H1 (cell line): ENCODE data around the gene PDXDC1. TPM values are rescaled to one million over a fixed set of nuclear protein-coding genes. Genes with fewer than 3 reads are reported as not detected.

Source experiments
- CTCF ChIA-PET: fragments of 300-600 bp; sonication (Branson Sonifier 250); formaldehyde crosslinking; loops from one replicate; lab custom pipeline; 2021; ENCODE audit not compliant: partially characterized antibody; lab: Charles Lee
- POLR2A ChIA-PET: fragments of 300-600 bp; sonication (Branson Sonifier 250); formaldehyde crosslinking; loops from one replicate; lab custom pipeline; 2021; ENCODE audit warnings: inconsistent platforms; ENCODE audit not compliant: partially characterized antibody; lab: Charles Lee
- DNase-seq, 2 experiments: peaks; one replicate each; pipeline versions ENCODE4 v3.0.0 to v3.0.0-alpha.2; 2010 to 2022; ENCODE audit warnings: low spot score in 2 of 2, low read depth in 1 of 2, mixed read lengths in 1 of 2
- FAIRE-seq: peaks from 2 replicates; lab custom pipeline; 2011; peaks lifted over from hg19 to GRCh38; lab: Jason Lieb, UNC
- H2AFZ ChIP-seq: 2 replicates; pipeline ENCODE4 v1.8.1; 2012; ENCODE audit warnings: low read length, inconsistent platforms
- H2AK5ac ChIP-seq: 2 replicates; pipeline ENCODE4 v1.6.1; 2013; ENCODE audit warnings: low read depth, low read length
- H2BK120ac ChIP-seq: replicated peaks from 2 replicates; pipeline ENCODE3; 2013; ENCODE audit warnings: low read depth, low read length, inconsistent platforms
- H2BK12ac ChIP-seq: 2 replicates; pipeline ENCODE4 v1.6.1; 2013; ENCODE audit warnings: low read depth, low read length
- H2BK15ac ChIP-seq: 2 replicates; pipeline ENCODE4 v1.6.1; 2013; ENCODE audit warnings: low read length
- H2BK20ac ChIP-seq: 2 replicates; pipeline ENCODE4 v1.6.1; 2013; ENCODE audit warnings: low read length
- H2BK5ac ChIP-seq: 2 replicates; pipeline ENCODE4 v1.6.1; 2013; ENCODE audit warnings: low read depth, low read length
- H3K14ac ChIP-seq: 2 replicates; pipeline ENCODE4 v1.6.1; 2013; ENCODE audit warnings: inconsistent platforms; ENCODE audit not compliant: insufficient read length
- H3K18ac ChIP-seq: 2 replicates; pipeline ENCODE4 v1.6.1; 2013; ENCODE audit warnings: low read length; ENCODE audit errors: extremely low read depth
- H3K23ac ChIP-seq: 2 replicates; pipeline ENCODE4 v1.6.1; 2013; ENCODE audit warnings: inconsistent platforms; ENCODE audit not compliant: insufficient read length
- H3K23me2 ChIP-seq: 2 replicates; pipeline ENCODE4 v1.6.1; 2013; ENCODE audit warnings: low read depth, low read length
- H3K27ac ChIP-seq: 2 replicates; pipeline ENCODE4 v1.6.1; 2011; ENCODE audit warnings: low read depth, low read length, inconsistent platforms
- H3K27me3 ChIP-seq, 4 experiments: replicated peaks in 1 of 4; 1 replicate in 1 of 4; 2 replicates in 3 of 4; pipeline versions ENCODE4 v1.6.1 to v1.8.1; 2011 to 2013; ENCODE audit warnings: low read length in 3 of 4, mild to moderate bottlenecking in 3 of 4, inconsistent platforms in 2 of 4, mixed read lengths in 2 of 4, moderate library complexity in 1 of 4; ENCODE audit not compliant: control insufficient read depth in 3 of 4, insufficient read depth in 3 of 4; ENCODE audit errors: extremely low read depth in 1 of 4
- H3K36me3 ChIP-seq, 4 experiments: 2 replicates each; pipeline versions ENCODE4 v1.6.1 to v1.8.1; 2011 to 2013; ENCODE audit warnings: mild to moderate bottlenecking in 4 of 4, low read length in 3 of 4, moderate library complexity in 2 of 4, control low read depth in 1 of 4, inconsistent platforms in 1 of 4; ENCODE audit not compliant: insufficient read depth in 4 of 4, control insufficient read depth in 2 of 4
- H3K4ac ChIP-seq: replicated peaks from 2 replicates; pipeline ENCODE3; 2013; ENCODE audit warnings: low read length, low read depth, mixed read lengths, inconsistent platforms; ENCODE audit not compliant: insufficient read length
- H3K4me1 ChIP-seq, 4 experiments: replicated peaks in 1 of 4; 1 replicate in 1 of 4; 2 replicates in 3 of 4; pipeline versions ENCODE4 v1.6.1 to v1.8.1; 2011 to 2013; ENCODE audit warnings: low read length in 3 of 4, inconsistent platforms in 2 of 4, mixed read lengths in 1 of 4; ENCODE audit not compliant: insufficient read depth in 4 of 4, control insufficient read depth in 3 of 4
- H3K4me2 ChIP-seq, 2 experiments: 2 replicates each; pipeline versions ENCODE4 v1.6.1 to v1.8.1; 2011 to 2013; ENCODE audit warnings: low read depth in 2 of 2, low read length in 2 of 2, control low read depth in 1 of 2, inconsistent platforms in 1 of 2, mild to moderate bottlenecking in 1 of 2; ENCODE audit not compliant: insufficient read depth in 1 of 2
- H3K4me3 ChIP-seq, 4 experiments: fragments of 200-600, 300-600 bp in 1 of 4; sonication (generic), shearing (Covaris generic), sonication (Bioruptor Twin) in 1 of 4; 2 replicates each; pipeline versions ENCODE4 v1.5.1 to v1.8.1; 2011 to 2016; ENCODE audit warnings: low read length in 4 of 4, low read depth in 3 of 4, control low read depth in 2 of 4, inconsistent platforms in 2 of 4, mild to moderate bottlenecking in 2 of 4, mixed read lengths in 1 of 4, moderate library complexity in 1 of 4; ENCODE audit not compliant: insufficient read depth in 2 of 4; ENCODE audit errors: extremely low read depth in 1 of 4
- H3K56ac ChIP-seq: replicated peaks from 2 replicates; pipeline ENCODE3; 2013; ENCODE audit warnings: low read depth, mild to moderate bottlenecking, mixed read lengths, low read length, inconsistent platforms; ENCODE audit not compliant: insufficient read length
- H3K79me1 ChIP-seq: 2 replicates; pipeline ENCODE4 v1.6.1; 2013; ENCODE audit warnings: low read depth, low read length, control low read depth
- H3K79me2 ChIP-seq, 2 experiments: 2 replicates each; pipeline versions ENCODE4 v1.6.1 to v1.8.1; 2012 to 2013; ENCODE audit warnings: low read length in 2 of 2, mild to moderate bottlenecking in 2 of 2, inconsistent platforms in 1 of 2; ENCODE audit not compliant: insufficient read depth in 2 of 2, control insufficient read depth in 1 of 2
- H3K9ac ChIP-seq, 4 experiments: replicated peaks in 1 of 4; 1 replicate in 1 of 4; 2 replicates in 3 of 4; pipeline versions ENCODE4 v1.6.1 to v1.8.1; 2011 to 2013; ENCODE audit warnings: low read depth in 3 of 4, low read length in 3 of 4, control low read depth in 2 of 4, mild to moderate bottlenecking in 2 of 4, moderate library complexity in 2 of 4, inconsistent platforms in 1 of 4; ENCODE audit errors: extremely low read depth in 1 of 4
- H3K9me3 ChIP-seq, 2 experiments: 2 replicates each; pipeline versions ENCODE4 v1.6.1 to v1.8.1; 2012 to 2013; ENCODE audit warnings: mild to moderate bottlenecking in 2 of 2, moderate library complexity in 2 of 2, control low read depth in 1 of 2, inconsistent platforms in 1 of 2, low read depth in 1 of 2, low read length in 1 of 2, mixed read lengths in 1 of 2; ENCODE audit not compliant: insufficient read depth in 2 of 2
- H4K20me1 ChIP-seq, 2 experiments: replicated peaks in 1 of 2; 2 replicates each; pipeline versions ENCODE3 to v1.8.1; 2011 to 2013; ENCODE audit warnings: inconsistent platforms in 2 of 2, low read length in 2 of 2, mild to moderate bottlenecking in 1 of 2; ENCODE audit not compliant: insufficient read depth in 2 of 2, control insufficient read depth in 1 of 2
- H4K5ac ChIP-seq: 2 replicates; pipeline ENCODE4 v1.6.1; 2013; ENCODE audit warnings: low read length, low read depth, mixed read lengths, inconsistent platforms; ENCODE audit not compliant: insufficient read length
- H4K8ac ChIP-seq: 2 replicates; pipeline ENCODE4 v1.8.0; 2013; ENCODE audit warnings: mild to moderate bottlenecking, moderate library complexity, low read length, inconsistent platforms; ENCODE audit not compliant: insufficient read depth; ENCODE audit errors: extremely low read depth
- H4K91ac ChIP-seq: replicated peaks from 2 replicates; pipeline ENCODE3; 2013; ENCODE audit warnings: low read length, mixed read lengths, inconsistent platforms; ENCODE audit not compliant: insufficient read length
- CHD2 ChIP-seq: IDR thresholded peaks from 2 replicates; pipeline ENCODE4 v1.6.1; 2012; ENCODE audit warnings: low read length, improper control_type of control experiment
- EZH2 ChIP-seq: fragments of 200-600 bp; sonication (generic); IDR thresholded peaks from 2 replicates; pipeline ENCODE4 v1.7.1; 2012; ENCODE audit warnings: low read depth, mild to moderate bottlenecking, moderate library complexity, low read length, inconsistent platforms; ENCODE audit not compliant: severe bottlenecking
- HDAC6 ChIP-seq: IDR thresholded peaks from one replicate; pipeline ENCODE4 v1.7.1; 2012; ENCODE audit warnings: low read depth, mild to moderate bottlenecking, inconsistent platforms, low read length, moderate library complexity
- JUND ChIP-seq: IDR thresholded peaks from 2 replicates; pipeline ENCODE4 v1.6.1; 2011; ENCODE audit warnings: mild to moderate bottlenecking, improper control_type of control experiment, low read length
- NANOG ChIP-seq: IDR thresholded peaks from 2 replicates; pipeline ENCODE4 v1.6.1; 2011; ENCODE audit warnings: low read length, low read depth, mild to moderate bottlenecking, inconsistent platforms; ENCODE audit not compliant: insufficient read depth, poor library complexity, severe bottlenecking
- POLR2A ChIP-seq, 2 experiments: IDR thresholded peaks; 1 replicate in 1 of 2; 2 replicates in 1 of 2; pipeline ENCODE4 v1.6.1; 2011; ENCODE audit warnings: low read depth in 2 of 2, low read length in 2 of 2, mild to moderate bottlenecking in 2 of 2; ENCODE audit errors: control extremely low read depth in 1 of 2
- POU5F1 ChIP-seq: IDR thresholded peaks from 2 replicates; pipeline ENCODE4 v1.6.1; 2011; ENCODE audit warnings: low read depth, mild to moderate bottlenecking, low read length, moderate library complexity
- SIN3A ChIP-seq, 2 experiments: IDR thresholded peaks in 1 of 2; conservative IDR thresholded peaks in 1 of 2; 2 replicates each; pipeline ENCODE4 v1.6.1; 2011 to 2012; ENCODE audit warnings: low read length in 2 of 2, improper control_type of control experiment in 1 of 2, low read depth in 1 of 2, mild to moderate bottlenecking in 1 of 2
- SIRT6 ChIP-seq: IDR thresholded peaks from one replicate; pipeline ENCODE4 v1.7.1; 2012; ENCODE audit warnings: low read length, inconsistent platforms
- SP2 ChIP-seq: IDR thresholded peaks from 2 replicates; pipeline ENCODE4 v1.6.1; 2012; ENCODE audit warnings: mild to moderate bottlenecking, low read length, inconsistent platforms
- SRF ChIP-seq: IDR thresholded peaks from 2 replicates; pipeline ENCODE4 v1.6.1; 2011; ENCODE audit warnings: mild to moderate bottlenecking, low read depth, low read length, moderate library complexity
- TAF1 ChIP-seq: IDR thresholded peaks from 2 replicates; pipeline ENCODE4 v1.6.1; 2011; ENCODE audit warnings: mild to moderate bottlenecking, low read depth, low read length
- TBP ChIP-seq: IDR thresholded peaks from 2 replicates; pipeline ENCODE4 v1.6.1; 2011; ENCODE audit warnings: low read depth, low read length, improper control_type of control experiment
- ZNF274 ChIP-seq: IDR thresholded peaks from 2 replicates; pipeline ENCODE4 v1.7.0; 2012; ENCODE audit warnings: low read length, borderline replicate concordance; ENCODE audit errors: extremely low read depth
- WGBS, 2 experiments: shearing (Covaris generic) in 1 of 2; methylation state at CpG; one replicate each; pipeline versions ENCODE4 v1.1.6 to v1.1.7; 2013 to 2015; ENCODE audit warnings: low lambda C conversion rate in 2 of 2, mixed read lengths in 2 of 2, inconsistent platforms in 1 of 2, low coverage in 1 of 2, missing lambda C conversion rate in 1 of 2; ENCODE audit not compliant: insufficient replicate concordance in 2 of 2, insufficient coverage in 1 of 2, insufficient read length in 1 of 2; ENCODE audit errors: extremely low coverage in 1 of 2, missing lambda C conversion rate in 1 of 2; 5-methylcytosine and 5-hydroxymethylcytosine counted together
- polyA plus RNA-seq, 7 experiments: library from polyadenylated mRNA; depleted of rRNA in 3 of 7; stranded (reverse) in 5 of 7; unstranded in 2 of 7; fragments of >200 nt in 5 of 7; fragments of 200-250 nt in 2 of 7; gene quantifications; 1 replicate in 5 of 7; 2 replicates in 1 of 7; 4 replicates in 1 of 7; pipeline versions ENCODE4 v1.2.1 to v1.2.3, GENCODE V29; 2011 to 2013; ENCODE audit warnings: missing spikeins in 2 of 7, mixed read lengths in 2 of 7
- total RNA-seq: library from RNA; stranded (reverse); fragmentation: NEBNext Ultra II Directional; extraction: Animal tissue kit (Norgen Biotek cat#: 25700); gene quantifications from 2 replicates; pipeline ENCODE4 v1.2.1, GENCODE V29; 2021

Gene PDXDC1
- total and polyA plus RNA-seq, 2 of the 8 experiments (the other 6 are each of a cell fraction or from before 2014, with no cell fraction given): 56.6 to 118 TPM

DNA sequence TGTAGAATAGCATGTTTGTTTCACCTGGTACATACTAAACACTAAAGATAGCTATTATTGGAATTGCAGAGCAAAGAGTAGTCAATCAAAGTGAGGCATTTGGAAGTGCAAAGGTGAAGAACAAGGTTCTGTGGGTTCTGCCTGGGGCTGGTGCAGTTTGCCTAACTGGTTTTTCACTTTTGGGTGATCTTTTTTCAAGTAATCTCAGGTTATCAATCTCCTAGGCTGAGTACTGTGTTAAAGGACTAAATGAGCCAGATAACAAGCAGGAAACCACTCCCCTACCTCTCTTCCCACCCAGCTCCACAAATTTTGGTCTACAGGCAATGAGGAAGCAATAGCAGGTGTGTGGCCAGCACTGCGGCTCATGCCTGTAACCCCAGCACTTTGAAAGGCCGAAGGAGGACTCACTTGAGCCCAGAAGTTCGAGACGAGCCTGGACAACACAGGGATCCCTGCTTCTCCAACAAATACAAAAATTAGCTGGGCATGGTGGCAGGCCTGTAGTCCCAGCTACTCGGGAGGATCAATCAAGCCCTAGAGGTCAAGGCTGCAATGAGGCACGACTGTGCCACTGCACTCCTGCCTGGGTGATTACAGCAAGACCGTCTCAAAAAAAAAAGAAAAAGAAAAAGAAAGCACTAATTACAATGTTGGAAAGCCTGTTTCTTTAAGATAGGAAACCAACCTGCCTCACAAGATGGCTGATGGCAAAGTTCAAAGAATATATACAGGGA is 83.0 kb downstream of the PDXDC1 start:
- CTCF ChIA-PET: interaction anchor here (1.7 to 1.8 kb wide), 2 partner anchors 12 to 18 kb away, joined by 5 read pairs; no protein-coding TSS in a partner anchor
- Histone ChIP-seq H3K14ac (no peak overlapping the region), H2BK12ac (no peak overlapping the region), H3K9me3 (no peaks in the 10 kb centered on the region), H2BK20ac (no peak overlapping the region), H4K91ac (no peak overlapping the region), H4K5ac (no peak overlapping the region), H3K27ac (no peak overlapping the region), H3K4me1 (no peaks in the 10 kb centered on the region; a peak in 1 of 7 replicates), H4K20me1 (peaks cover 0 to 5% of the 10 kb centered on the region in 2 experiments), H3K79me1 (0 out of 2 replicates have a peak, but pooled peaks cover 5% of the 10 kb centered on the region), H3K4me3 (no peak overlapping the region), H2BK120ac (no peak overlapping the region), H3K79me2 (peaks cover 0 to 14% of the 10 kb centered on the region in 2 experiments; a peak in 3 of 4 replicates), H3K23ac (no peak overlapping the region), H2AFZ (no peak overlapping the region), H2BK5ac (no peak overlapping the region), H3K18ac (no peak overlapping the region), H2BK15ac (no peak overlapping the region), H3K56ac (no peak overlapping the region), H3K9ac (no peak overlapping the region), H4K8ac (no peak overlapping the region), H3K23me2 (no peaks in the 10 kb centered on the region; the same call in 1 of the 2 replicates), H3K4me2 (no peak overlapping the region), H3K4ac (no peak overlapping the region), H3K36me3 (peaks cover 15 to 42% (median 33%) of the 10 kb centered on the region in 4 experiments), H2AK5ac (no peak overlapping the region), H3K27me3 (no peaks in the 10 kb centered on the region; a peak in 1 of 7 replicates)
- DNase-seq (no peak), FAIRE-seq (no peak)
- 92% methylated on average over 7 of the region's 7 CpGs; no CpG with 5 or more reads in 1 of the 2 experiments for WGBS, 2 experiments
- POLR2A ChIA-PET: interaction anchor here (0.6 to 2.7 kb wide), 5 partner anchors 11 to 552 kb away, joined by 3 to 11 read pairs (median 3); partner anchors contain the start of gene RRN3
- TF ChIP-seq JUND: no peak
- no peak for TF ChIP-seq ZNF274
- no peak for TF ChIP-seq SIRT6
- TF ChIP-seq NANOG: no peak
- no peak for TF ChIP-seq HDAC6
- TF ChIP-seq POLR2A (IDR thresholded peaks at IDR 0.05; ENCODE audit: control extremely low read depth in 1 of 2, low read depth in 2 of 2, low read length in 2 of 2): no peak
- TF ChIP-seq SRF: no peak
- TF ChIP-seq TAF1: no peak
- TF ChIP-seq SP2: no peak
- TF ChIP-seq TBP: no peak
- no peak for TF ChIP-seq SIN3A (conservative IDR thresholded peaks at IDR 0.05 in 1 of 2, IDR thresholded peaks at IDR 0.05 in 1 of 2; ENCODE audit: low read depth in 1 of 2, low read length in 2 of 2)
- TF ChIP-seq EZH2: no peak
- no peak for TF ChIP-seq CHD2
- TF ChIP-seq POU5F1: no peak
